Chondrocyte (in vitro differentiated cells): Measurements from ENCODE around the gene ADAM12. TPM values are rescaled to one million over a fixed set of nuclear protein-coding genes. Genes with fewer than 3 reads are reported as not detected.
A peak's percentile ranks its signal among the peaks of the same experiment; 100 is the strongest.

Source experiments
- DNase-seq: peaks from one replicate; pipeline ENCODE4 v3.0.0; 2021; ENCODE audit warnings: mixed read lengths, low spot score
- H3K27ac Mint-ChIP-seq: one replicate; pipeline ENCODE4 v1.8.0; 2021; ENCODE audit warnings: mild to moderate bottlenecking, moderate library complexity, mixed read lengths; ENCODE audit not compliant: unreplicated experiment
- H3K27me3 Mint-ChIP-seq: 2 replicates; pipeline ENCODE4 v1.8.0; 2021; ENCODE audit warnings: low read depth, mixed read lengths
- H3K36me3 Mint-ChIP-seq: 2 replicates; pipeline ENCODE4 v1.8.0; 2021; ENCODE audit warnings: low read depth, mixed read lengths
- H3K4me1 Mint-ChIP-seq: 2 replicates; pipeline ENCODE4 v1.8.0; 2021; ENCODE audit warnings: low read depth, mild to moderate bottlenecking, mixed read lengths
- H3K4me3 Mint-ChIP-seq: one replicate; pipeline ENCODE4 v1.8.0; 2021; ENCODE audit warnings: mild to moderate bottlenecking, moderate library complexity, mixed read lengths; ENCODE audit not compliant: unreplicated experiment
- H3K9me3 Mint-ChIP-seq: 2 replicates; pipeline ENCODE4 v1.8.0; 2021; ENCODE audit warnings: low read depth, mixed read lengths
- total RNA-seq: library from RNA; stranded (reverse); gene quantifications from 3 replicates; pipeline ENCODE4 v1.2.1, GENCODE V29; 2021
- TF ChIP-seq, protein P1 (sequence below): fragments of 200-600 bp; sonication (generic); IDR thresholded peaks from 2 replicates; pipeline ENCODE4 v1.5.0; 2021; ENCODE audit warnings: antibody characterized with exemption, mild to moderate bottlenecking, moderate library complexity

The ADAM12 gene
- total RNA-seq, 1 donor from 2014 or later = 175 TPM

DNA sequence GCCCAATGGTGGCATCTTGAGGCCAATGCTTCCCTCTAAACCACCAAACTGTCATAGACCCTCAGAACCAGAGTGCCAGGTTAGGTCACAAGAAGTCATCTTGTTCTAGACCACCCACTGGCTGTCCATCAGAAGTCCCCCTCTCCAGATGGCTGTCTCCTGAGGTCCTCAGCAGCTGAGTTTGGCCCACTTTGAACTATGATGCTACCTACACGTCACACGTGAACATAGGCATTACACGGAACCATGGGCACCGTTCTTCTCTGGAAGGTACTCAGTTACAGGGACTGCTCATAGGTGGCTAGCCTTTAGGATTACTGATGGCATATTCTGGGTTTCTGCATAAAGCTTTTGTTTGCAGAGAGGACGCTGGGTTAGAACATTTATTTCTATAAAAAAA is 166.4 kb downstream of the ADAM12 start:
- H3K9me3 Mint-ChIP-seq = no peaks in the 10 kb centered on the region
- DNase-seq = no peak
- H3K27ac Mint-ChIP-seq = no peak overlapping the region
- TF ChIP-seq, protein P1, sequence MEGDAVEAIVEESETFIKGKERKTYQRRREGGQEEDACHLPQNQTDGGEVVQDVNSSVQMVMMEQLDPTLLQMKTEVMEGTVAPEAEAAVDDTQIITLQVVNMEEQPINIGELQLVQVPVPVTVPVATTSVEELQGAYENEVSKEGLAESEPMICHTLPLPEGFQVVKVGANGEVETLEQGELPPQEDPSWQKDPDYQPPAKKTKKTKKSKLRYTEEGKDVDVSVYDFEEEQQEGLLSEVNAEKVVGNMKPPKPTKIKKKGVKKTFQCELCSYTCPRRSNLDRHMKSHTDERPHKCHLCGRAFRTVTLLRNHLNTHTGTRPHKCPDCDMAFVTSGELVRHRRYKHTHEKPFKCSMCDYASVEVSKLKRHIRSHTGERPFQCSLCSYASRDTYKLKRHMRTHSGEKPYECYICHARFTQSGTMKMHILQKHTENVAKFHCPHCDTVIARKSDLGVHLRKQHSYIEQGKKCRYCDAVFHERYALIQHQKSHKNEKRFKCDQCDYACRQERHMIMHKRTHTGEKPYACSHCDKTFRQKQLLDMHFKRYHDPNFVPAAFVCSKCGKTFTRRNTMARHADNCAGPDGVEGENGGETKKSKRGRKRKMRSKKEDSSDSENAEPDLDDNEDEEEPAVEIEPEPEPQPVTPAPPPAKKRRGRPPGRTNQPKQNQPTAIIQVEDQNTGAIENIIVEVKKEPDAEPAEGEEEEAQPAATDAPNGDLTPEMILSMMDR = no peak
- peaks cover 24% of the 10 kb centered on the region for H3K4me1 Mint-ChIP-seq
- peaks cover 8% of the 10 kb centered on the region for H3K36me3 Mint-ChIP-seq
- no peak overlapping the region for H3K4me3 Mint-ChIP-seq
- no peaks in the 10 kb centered on the region for H3K27me3 Mint-ChIP-seq

DNA sequence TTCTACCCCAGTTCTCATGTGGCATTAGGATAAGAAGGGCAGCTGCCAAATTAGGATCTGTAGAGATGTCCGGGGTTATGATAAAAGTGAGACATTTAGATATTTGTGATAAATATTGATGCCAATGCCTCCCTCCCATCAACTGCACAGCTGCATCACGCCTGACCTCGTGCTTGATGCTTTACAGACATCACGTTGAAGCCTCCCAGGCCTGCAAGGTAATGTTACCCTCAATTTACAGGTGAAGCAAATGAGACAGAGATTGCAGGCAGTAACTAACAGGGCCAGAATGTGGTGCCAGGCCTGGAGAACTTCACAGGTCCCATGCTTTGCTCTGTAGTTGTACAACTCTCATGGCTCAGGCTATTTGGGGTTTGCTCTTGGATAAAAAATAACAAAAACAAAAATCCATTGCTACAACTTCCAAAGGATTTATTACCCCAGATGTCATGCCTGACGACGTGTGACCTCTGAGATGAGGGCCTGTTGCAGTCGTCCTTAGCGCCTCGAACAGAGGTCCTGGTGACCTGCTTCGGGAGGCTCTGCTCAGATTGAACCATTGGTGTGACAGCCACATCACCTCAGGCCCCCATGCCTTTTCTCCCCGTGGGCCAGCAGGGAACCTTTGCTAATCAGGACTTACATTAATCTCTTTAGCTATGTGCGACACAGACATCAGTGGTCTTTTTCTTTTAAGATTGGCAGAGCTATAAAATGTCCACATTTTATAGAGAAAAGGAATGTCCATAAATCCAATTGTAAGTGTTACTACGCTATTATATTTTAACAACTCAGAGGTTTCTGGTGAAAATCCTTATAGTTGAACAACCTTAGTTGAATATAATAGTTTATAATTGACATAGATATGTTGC is 169.3 kb downstream of the ADAM12 start:
- no peaks in the 10 kb centered on the region for H3K27me3 Mint-ChIP-seq
- no peaks in the 10 kb centered on the region for H3K9me3 Mint-ChIP-seq
- TF ChIP-seq, protein P1 = no peak

DNA sequence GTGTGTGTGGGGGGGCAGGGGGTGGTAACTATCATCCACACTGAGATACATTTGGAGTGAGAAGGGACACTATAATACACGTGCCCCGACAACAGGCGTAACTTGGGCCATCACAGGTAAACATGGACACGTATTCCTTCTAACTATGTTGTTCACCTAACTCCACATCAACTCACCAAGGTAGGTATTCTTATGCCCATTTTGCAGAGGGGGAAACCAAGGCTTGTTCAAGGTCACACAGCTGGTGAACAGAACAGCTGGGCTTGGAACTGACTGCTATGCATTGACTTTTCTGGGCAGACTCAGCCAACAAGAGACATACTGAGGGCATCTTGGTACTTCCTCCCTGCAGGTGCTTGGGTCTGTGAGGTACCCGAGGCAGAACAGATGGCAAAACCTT is 170.1 kb downstream of the ADAM12 start:
- Mint-ChIP-seq H3K27ac (no peak overlapping the region), H3K9me3 (no peaks in the 10 kb centered on the region), H3K4me3 (no peak overlapping the region), H3K36me3 (peaks cover 8% of the 10 kb centered on the region), H3K27me3 (no peaks in the 10 kb centered on the region), H3K4me1 (peaks cover 28% of the 10 kb centered on the region)
- TF ChIP-seq, protein P1 = no peak
- DNase-seq = no peak

More for the DNA sequence above, 169.3 kb downstream of the ADAM12 start:
- H3K27ac Mint-ChIP-seq = no peak overlapping the region
- H3K36me3 Mint-ChIP-seq = peaks cover 8% of the 10 kb centered on the region
- H3K4me3 Mint-ChIP-seq = no peak overlapping the region
- H3K4me1 Mint-ChIP-seq = peaks cover 32% of the 10 kb centered on the region
- no peak for DNase-seq

DNA sequence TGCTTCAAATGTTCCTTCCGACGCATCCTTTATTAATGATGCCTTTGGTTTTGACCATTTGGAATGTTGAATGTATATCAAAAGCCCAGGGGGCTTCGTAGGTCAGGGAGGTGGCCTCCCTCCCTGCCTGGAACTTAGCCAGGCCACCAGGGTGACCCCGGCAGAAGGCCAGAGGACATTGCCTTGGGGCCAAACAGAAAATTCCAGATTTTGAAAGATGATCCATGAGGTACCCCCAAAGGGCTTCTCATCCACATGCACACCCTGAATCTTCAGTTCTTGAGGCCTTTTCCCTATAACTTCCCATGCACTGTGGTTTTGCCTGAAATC is 171.7 kb downstream of the ADAM12 start:
- Mint-ChIP-seq H3K27me3 (no peaks in the 10 kb centered on the region), H3K27ac (peak overlapping the region; percentile 62)
- TF ChIP-seq, protein P1 = no peak

DNA sequence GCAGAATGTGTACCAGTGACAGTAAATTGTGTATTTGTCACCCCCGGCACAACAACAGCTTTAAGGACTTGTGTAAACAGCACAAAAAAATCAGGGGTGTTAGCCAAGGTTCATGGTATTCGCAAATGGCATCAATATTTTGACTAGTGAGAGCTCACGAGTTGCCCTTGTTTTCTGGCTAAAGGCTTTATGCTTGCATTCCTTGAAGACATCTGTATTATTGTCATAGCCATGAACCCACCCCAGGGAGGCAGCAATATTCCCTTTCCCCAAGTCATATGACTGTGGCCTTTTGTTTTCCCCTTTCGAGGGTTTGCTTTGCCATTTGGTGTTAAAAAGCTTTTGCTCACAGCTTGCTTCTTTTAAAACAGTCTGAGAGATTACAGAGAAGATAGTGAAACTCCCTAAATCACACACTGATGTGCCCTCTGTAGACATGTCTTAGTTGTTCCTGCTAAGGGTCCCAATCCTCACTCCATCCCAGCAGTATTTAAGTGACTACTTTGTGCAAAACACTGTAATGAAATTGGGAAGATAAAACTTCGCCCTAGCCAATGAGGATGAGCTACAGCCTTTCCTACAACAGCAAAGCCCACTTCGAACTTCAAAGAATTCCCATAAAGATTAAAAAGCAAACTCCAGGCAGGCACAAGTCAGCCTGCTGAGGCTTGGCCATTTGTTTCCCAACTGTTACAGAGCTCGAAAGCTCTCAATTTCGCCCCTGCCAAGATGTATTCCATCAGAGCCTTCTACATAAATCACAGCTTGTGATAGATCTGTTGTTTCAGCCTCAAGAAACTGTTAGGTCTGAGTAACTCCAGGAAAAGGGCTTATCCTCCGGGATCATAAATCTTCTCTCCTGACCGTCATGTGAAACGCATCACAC is 172.3 kb downstream of the ADAM12 start:
- TF ChIP-seq, protein P1 = no peak
- Mint-ChIP-seq H3K27me3 (no peaks in the 10 kb centered on the region), H3K27ac (peak overlapping the region; percentile 62), H3K36me3 (peaks cover 11% of the 10 kb centered on the region), H3K4me3 (peak overlapping the region; percentile 11), H3K9me3 (no peaks in the 10 kb centered on the region), H3K4me1 (peaks cover 33% of the 10 kb centered on the region)
- no peak for DNase-seq

More for the DNA sequence above, 171.7 kb downstream of the ADAM12 start:
- DNase-seq = no peak
- H3K36me3 Mint-ChIP-seq = peaks cover 10% of the 10 kb centered on the region
- H3K9me3 Mint-ChIP-seq = no peaks in the 10 kb centered on the region
- peaks cover 30% of the 10 kb centered on the region for H3K4me1 Mint-ChIP-seq
- H3K4me3 Mint-ChIP-seq = no peak overlapping the region
